ENCODE data around the gene COQ9. TPM values are rescaled to one million over a fixed set of nuclear protein-coding genes. Genes with fewer than 3 reads are reported as not detected.
A peak's percentile ranks its signal among the peaks of the same experiment; 100 is the strongest.

COQ9 gene
- total RNA-seq, 4 donors from 2014 or later: 20.6 to 35.0 (median 27.5) TPM

DNA sequence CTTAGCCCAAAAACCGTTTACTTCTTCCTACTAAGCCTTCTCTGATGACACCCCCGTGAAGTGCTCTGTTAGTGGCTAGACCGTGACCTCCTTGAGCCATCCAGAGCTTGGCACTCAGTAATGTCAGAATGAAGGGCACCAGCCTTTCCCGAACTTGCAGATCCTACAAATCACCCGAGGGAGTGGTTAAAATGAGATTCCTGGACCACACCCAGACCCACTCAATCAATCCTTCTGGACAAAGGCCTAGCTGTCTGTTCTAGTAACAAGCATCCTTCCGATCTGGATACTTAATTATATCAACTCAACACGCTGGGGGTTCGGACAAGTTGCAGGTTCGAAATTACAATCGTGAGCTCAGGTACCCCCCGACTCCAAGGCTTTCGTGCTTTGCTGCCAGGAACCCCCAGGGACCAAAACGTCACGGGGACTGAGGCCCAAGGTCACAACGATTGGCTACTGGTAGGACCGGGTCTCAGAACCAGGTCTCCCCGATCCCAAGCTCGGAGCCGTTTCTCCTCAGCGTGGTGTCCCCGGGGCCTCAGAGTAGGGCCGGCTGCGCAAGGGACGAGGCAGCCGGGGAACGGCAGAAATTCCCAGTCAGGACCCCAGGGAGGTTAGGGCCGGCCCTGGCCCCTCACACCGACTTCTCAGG is 621 bp upstream of the COQ9 start:
- TF ChIP-seq EP300 (IDR thresholded peaks at IDR 0.05): no peak
- TF ChIP-seq, protein P1, sequence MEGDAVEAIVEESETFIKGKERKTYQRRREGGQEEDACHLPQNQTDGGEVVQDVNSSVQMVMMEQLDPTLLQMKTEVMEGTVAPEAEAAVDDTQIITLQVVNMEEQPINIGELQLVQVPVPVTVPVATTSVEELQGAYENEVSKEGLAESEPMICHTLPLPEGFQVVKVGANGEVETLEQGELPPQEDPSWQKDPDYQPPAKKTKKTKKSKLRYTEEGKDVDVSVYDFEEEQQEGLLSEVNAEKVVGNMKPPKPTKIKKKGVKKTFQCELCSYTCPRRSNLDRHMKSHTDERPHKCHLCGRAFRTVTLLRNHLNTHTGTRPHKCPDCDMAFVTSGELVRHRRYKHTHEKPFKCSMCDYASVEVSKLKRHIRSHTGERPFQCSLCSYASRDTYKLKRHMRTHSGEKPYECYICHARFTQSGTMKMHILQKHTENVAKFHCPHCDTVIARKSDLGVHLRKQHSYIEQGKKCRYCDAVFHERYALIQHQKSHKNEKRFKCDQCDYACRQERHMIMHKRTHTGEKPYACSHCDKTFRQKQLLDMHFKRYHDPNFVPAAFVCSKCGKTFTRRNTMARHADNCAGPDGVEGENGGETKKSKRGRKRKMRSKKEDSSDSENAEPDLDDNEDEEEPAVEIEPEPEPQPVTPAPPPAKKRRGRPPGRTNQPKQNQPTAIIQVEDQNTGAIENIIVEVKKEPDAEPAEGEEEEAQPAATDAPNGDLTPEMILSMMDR (IDR thresholded peaks at IDR 0.05): no peak
- no peaks in the 10 kb centered on the region for H3K9me3 ChIP-seq
- H3K4me3 ChIP-seq: peak overlapping the region; percentile 79 to 99 (median 96)
- peak overlapping the region; percentile 77 to 93 (median 92) for H3K27ac ChIP-seq
- no peaks in the 10 kb centered on the region for H3K27me3 ChIP-seq
- peaks cover 0 to 10% (median 4%) of the 10 kb centered on the region in 3 donors for H3K36me3 ChIP-seq
- DNase-seq (ENCODE audit: low spot score in 2 of 2): peak in 1 of 2 donors; percentile 17
- WGBS, 2 donors: 1 to 3% methylated on average over 21 to 28 of the region's 28 CpGs
- H3K4me1 ChIP-seq: peaks cover 0 to 30% (median 11%) of the 10 kb centered on the region in 4 donors

GRCh38 chr16:57452021-57452420 is 4.7 kb downstream of the COQ9 start:
- Histone ChIP-seq H3K4me1 (peaks cover 0 to 11% (median 2%) of the 10 kb centered on the region in 4 donors), H3K9me3 (no peaks in the 10 kb centered on the region), H3K27me3 (no peaks in the 10 kb centered on the region), H3K4me3 (no peak overlapping the region), H3K36me3 (peaks cover 3 to 62% (median 35%) of the 10 kb centered on the region in 3 donors), H3K27ac (no peak overlapping the region)
- DNase-seq (ENCODE audit: low spot score in 2 of 2): no peak
- 94% methylated on average over 10 of the region's 10 CpGs for WGBS, 2 donors
- no peak for TF ChIP-seq POLR2A (IDR thresholded peaks at IDR 0.05)
- TF ChIP-seq, protein P1 (IDR thresholded peaks at IDR 0.05): no peak
- TF ChIP-seq EP300 (IDR thresholded peaks at IDR 0.05): no peak

- H3K4me3 ChIP-seq: peak within 1 kb of the TSS; percentile 97 to 99 (median 97)
- TF ChIP-seq POLR2A (IDR thresholded peaks at IDR 0.05) (peak; percentile 71 to 85), EP300 (IDR thresholded peaks at IDR 0.05) (peak; percentile 59 to 98)
- TF ChIP-seq, protein P1 (IDR thresholded peaks at IDR 0.05): peak; percentile 90 to 97 (median 96)
- 1 to 2% methylated on average over 18 to 47 of the region's 47 CpGs for WGBS, 2 donors
- H3K4me1 ChIP-seq: peaks cover 0 to 33% (median 18%) of the 10 kb centered on the region in 4 donors
- peaks cover 0 to 71% (median 12%) of the 10 kb centered on the region in 3 donors for H3K36me3 ChIP-seq
- peak within 1 kb of the TSS; percentile 90 to 94 (median 94) for H3K27ac ChIP-seq
- H3K27me3 ChIP-seq: no peaks in the 10 kb centered on the region
- peak; percentile 80 to 87 for DNase-seq (ENCODE audit: low spot score in 2 of 2)
- no peaks in the 10 kb centered on the region for H3K9me3 ChIP-seq
Measured at GRCh38 chr16:57462209-57462977, 15.1 kb downstream of the COQ9 start, which contains the start of gene POLR2C. POLR2C (plus strand) TSS chr16:57462679; CDS start chr16:57462725, 46 bp downstream.

DNA sequence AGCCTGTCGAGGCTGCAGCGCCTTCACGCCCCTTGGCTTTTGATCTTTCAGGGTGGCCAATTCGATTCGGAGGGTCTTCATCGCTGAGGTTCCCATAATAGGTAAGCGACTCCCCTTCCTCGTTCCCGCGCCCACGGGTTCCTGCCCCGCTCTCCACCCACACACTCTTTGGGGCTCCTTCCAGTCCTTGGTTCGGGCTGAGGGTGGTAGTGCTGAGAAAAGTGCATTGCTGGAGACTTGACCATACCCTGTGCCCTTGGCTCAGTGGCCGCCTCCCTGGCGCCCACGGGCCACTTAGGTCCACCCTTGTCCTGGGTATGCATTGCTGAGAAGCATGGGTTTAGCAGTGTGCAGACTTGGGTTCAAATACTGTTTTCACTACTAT is 15.7 kb downstream of the COQ9 start:
- Histone ChIP-seq H3K9me3 (no peaks in the 10 kb centered on the region), H3K36me3 (peaks cover 0 to 71% (median 10%) of the 10 kb centered on the region in 3 donors), H3K27me3 (no peaks in the 10 kb centered on the region), H3K4me3 (peak overlapping the region; percentile 97 to 99 (median 97)), H3K4me1 (peaks cover 0 to 33% (median 18%) of the 10 kb centered on the region in 4 donors), H3K27ac (peak overlapping the region; percentile 90 to 94 (median 94))
- TF ChIP-seq EP300 (IDR thresholded peaks at IDR 0.05) (no peak), POLR2A (IDR thresholded peaks at IDR 0.05) (no peak)
- TF ChIP-seq, protein P1 (IDR thresholded peaks at IDR 0.05): no peak
- no peak for DNase-seq (ENCODE audit: low spot score in 2 of 2)
- 0 to 3% methylated on average over 13 to 16 of the region's 16 CpGs for WGBS, 2 donors

Data from tibial nerve (tissue), 4 donors.